HG02981 (cell line): ENCODE measurements around the gene PDHX.

Experiments used
- ATAC-seq: cut with Tn5 transposase; IDR thresholded peaks from one replicate; pipeline ENCODE4 v1.9.1; 2021; ENCODE audit warnings: mild to moderate bottlenecking, moderate library complexity; ENCODE audit not compliant: unreplicated experiment

PDHX gene

GRCh38 chr11:34986883-34987520, 70.6 kb downstream of the PDHX start:
- ATAC-seq, result no peak

- no peak for ATAC-seq
Observed at GRCh38 chr11:34987617-34988016, 71.2 kb downstream of the PDHX start.

GRCh38 chr11:34988294-34989255, 72.2 kb downstream of the PDHX start:
- peak; percentile 86 for ATAC-seq

- no peak for ATAC-seq
Observed at GRCh38 chr11:34990916-34991315, 74.5 kb downstream of the PDHX start.

- ATAC-seq, result no peak
Observed at GRCh38 chr11:34994854-34995253, 78.4 kb downstream of the PDHX start.

- ATAC-seq, result no peak
Observed at GRCh38 chr11:34996958-34997357, 80.5 kb downstream of the PDHX start.

GRCh38 chr11:34997952-34998528, 81.6 kb downstream of the PDHX start:
- no peak for ATAC-seq

- ATAC-seq, result no peak
Observed at GRCh38 chr11:34999453-34999852, 83.0 kb downstream of the PDHX start.

GRCh38 chr11:35003186-35003585, 86.8 kb downstream of the PDHX start:
- ATAC-seq, result no peak

GRCh38 chr11:35003658-35004057, 87.2 kb downstream of the PDHX start:
- ATAC-seq, result no peak

- ATAC-seq, result no peak
Observed at GRCh38 chr11:35005141-35005780, 88.8 kb downstream of the PDHX start.

- peak; percentile 91 for ATAC-seq
Observed at GRCh38 chr11:35006389-35007128, 90.1 kb downstream of the PDHX start.

- peak; percentile 42 for ATAC-seq
Observed at GRCh38 chr11:35007277-35007676, 90.9 kb downstream of the PDHX start.

- no peak for ATAC-seq
Observed at GRCh38 chr11:35009191-35009943, 92.9 kb downstream of the PDHX start.

GRCh38 chr11:35009944-35010342, 93.5 kb downstream of the PDHX start:
- no peak for ATAC-seq

GRCh38 chr11:35010654-35011053, 94.2 kb downstream of the PDHX start:
- no peak for ATAC-seq

GRCh38 chr11:35011389-35011788, 95.0 kb downstream of the PDHX start:
- ATAC-seq, result no peak

GRCh38 chr11:35011944-35012343, 95.5 kb downstream of the PDHX start:
- ATAC-seq, result peak; percentile 10

GRCh38 chr11:35012467-35013191, 96.2 kb downstream of the PDHX start:
- peak; percentile 75 for ATAC-seq
